HK-2 (cell line): ENCODE measurements around the gene CCDC141.
"Not testable (repeated sequence)": the region's sequence is repeated elsewhere in the genome, so short reads cannot be mapped to it uniquely, and the experiment has no call there.

ENCODE experiments used
- DNase-seq: peaks from one replicate; pipeline ENCODE4 v3.0.0-alpha.2; 2018; ENCODE audit not compliant: unreplicated experiment

Gene CCDC141

GRCh38 chr2:179044500-179044899 is 5.4 kb downstream of the CCDC141 start:
- DNase-seq = no peak

GRCh38 chr2:179037807-179038206 is 12.1 kb downstream of the CCDC141 start:
- no peak for DNase-seq

- no peak for DNase-seq
Measured at GRCh38 chr2:179036353-179036905, 13.5 kb downstream of the CCDC141 start.

GRCh38 chr2:179031731-179032408 is 18.1 kb downstream of the CCDC141 start:
- DNase-seq = no peak

- no peak for DNase-seq
Measured at GRCh38 chr2:179024445-179024844, 25.5 kb downstream of the CCDC141 start.

GRCh38 chr2:179022685-179023084 is 27.3 kb downstream of the CCDC141 start:
- no peak for DNase-seq

- DNase-seq = no peak
Measured at GRCh38 chr2:179021258-179021657, 28.7 kb downstream of the CCDC141 start.

- DNase-seq = peak; percentile 6
Measured at GRCh38 chr2:179020156-179020750, 29.7 kb downstream of the CCDC141 start.

- DNase-seq = no peak
Measured at GRCh38 chr2:179019260-179019659, 30.7 kb downstream of the CCDC141 start.

- no peak for DNase-seq
Measured at GRCh38 chr2:179017773-179018357, 32.1 kb downstream of the CCDC141 start.

- not testable (repeated sequence) for DNase-seq
Measured at GRCh38 chr2:179014189-179014588, 35.7 kb downstream of the CCDC141 start.

GRCh38 chr2:179005976-179006375 is 44.0 kb downstream of the CCDC141 start:
- DNase-seq = no peak

GRCh38 chr2:178999476-178999875 is 50.5 kb downstream of the CCDC141 start:
- DNase-seq = no peak

GRCh38 chr2:178998539-178998938 is 51.4 kb downstream of the CCDC141 start:
- DNase-seq = no peak

GRCh38 chr2:178997477-178997876 is 52.5 kb downstream of the CCDC141 start:
- no peak for DNase-seq

- no peak for DNase-seq
Measured at GRCh38 chr2:178997067-178997466, 52.9 kb downstream of the CCDC141 start.

GRCh38 chr2:178994264-178994663 is 55.7 kb downstream of the CCDC141 start:
- no peak for DNase-seq

- DNase-seq = no peak
Measured at GRCh38 chr2:178993788-178994187, 56.1 kb downstream of the CCDC141 start.

GRCh38 chr2:178992719-178993118 is 57.2 kb downstream of the CCDC141 start:
- not testable (repeated sequence) for DNase-seq

- no peak for DNase-seq
Measured at GRCh38 chr2:178990533-178991241, 59.2 kb downstream of the CCDC141 start.

- DNase-seq = not testable (repeated sequence)
Measured at GRCh38 chr2:178989424-178989823, 60.5 kb downstream of the CCDC141 start.

GRCh38 chr2:178982652-178983051 is 67.3 kb downstream of the CCDC141 start:
- DNase-seq = not testable (repeated sequence)
